Globus pallidus (tissue), 1 donor: ENCODE data around the gene C6orf58.
"Not testable (repeated sequence)": the region's sequence is repeated elsewhere in the genome, so short reads cannot be mapped to it uniquely, and the experiment has no call there.

Experiments
- DNase-seq: peaks from one replicate; pipeline ENCODE4 v3.0.0-alpha.2; 2015; ENCODE audit warnings: low spot score

C6orf58 gene

DNA sequence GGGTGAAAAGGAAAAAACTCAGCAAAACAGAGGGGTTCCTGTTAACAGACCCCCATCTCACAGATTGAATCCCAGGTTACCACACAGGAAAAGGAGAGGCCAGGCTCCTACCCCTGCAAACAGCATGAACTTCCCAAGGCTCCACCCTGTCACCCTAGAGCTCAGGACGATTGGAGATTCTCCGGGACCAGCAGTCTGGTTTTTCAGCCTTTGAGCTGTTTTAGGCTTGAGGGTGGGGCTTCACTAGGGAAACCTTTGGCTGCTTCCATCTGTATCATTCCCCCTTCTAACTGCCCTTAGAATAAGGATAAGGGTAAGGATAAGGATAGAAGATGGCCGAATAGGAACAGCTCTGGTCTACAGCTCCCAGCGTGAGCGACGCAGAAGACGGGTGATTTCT, 16.0 kb downstream of the C6orf58 start:
- no peak for DNase-seq

DNA sequence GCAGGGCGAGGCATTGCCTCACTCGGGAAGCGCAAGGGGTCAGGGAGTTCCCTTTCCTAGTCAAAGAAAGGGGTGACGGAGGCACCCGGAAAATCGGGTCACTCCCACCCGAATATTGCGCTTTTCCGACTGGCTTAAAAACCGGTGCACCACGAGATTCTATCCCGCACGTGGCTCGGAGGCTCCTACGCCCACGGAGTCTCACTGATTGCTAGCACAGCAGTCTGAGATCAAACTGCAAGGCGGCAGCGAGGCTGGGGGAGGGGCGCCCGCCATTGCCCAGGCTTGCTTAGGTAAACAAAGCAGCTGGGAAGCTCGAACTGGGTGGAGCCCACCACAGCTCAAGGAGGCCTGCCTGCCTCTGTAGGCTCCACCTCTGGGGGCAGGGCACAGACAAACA, 16.5 kb downstream of the C6orf58 start:
- not testable (repeated sequence) for DNase-seq

DNA sequence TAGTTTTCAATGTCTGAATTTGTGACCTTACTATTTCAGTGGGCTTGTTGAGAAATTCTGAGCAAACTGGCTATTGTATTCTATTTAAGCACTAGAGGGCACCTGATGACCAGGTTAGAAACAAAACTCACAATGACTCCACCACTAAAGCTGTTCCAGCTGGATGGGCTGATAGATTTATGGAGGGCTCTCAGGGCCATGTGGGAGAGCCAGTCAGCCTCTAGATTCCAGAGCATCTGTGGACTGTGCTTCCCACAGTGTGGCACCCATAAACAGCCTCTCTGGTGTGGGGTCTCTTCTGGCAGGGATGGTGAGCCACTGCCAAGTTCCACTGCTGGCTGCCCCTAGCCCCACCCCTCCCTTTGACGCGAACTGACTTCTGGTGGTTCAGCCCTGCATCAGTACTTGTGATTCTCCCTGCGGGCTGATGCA, 29.2 kb downstream of the C6orf58 start:
- no peak for DNase-seq

DNA sequence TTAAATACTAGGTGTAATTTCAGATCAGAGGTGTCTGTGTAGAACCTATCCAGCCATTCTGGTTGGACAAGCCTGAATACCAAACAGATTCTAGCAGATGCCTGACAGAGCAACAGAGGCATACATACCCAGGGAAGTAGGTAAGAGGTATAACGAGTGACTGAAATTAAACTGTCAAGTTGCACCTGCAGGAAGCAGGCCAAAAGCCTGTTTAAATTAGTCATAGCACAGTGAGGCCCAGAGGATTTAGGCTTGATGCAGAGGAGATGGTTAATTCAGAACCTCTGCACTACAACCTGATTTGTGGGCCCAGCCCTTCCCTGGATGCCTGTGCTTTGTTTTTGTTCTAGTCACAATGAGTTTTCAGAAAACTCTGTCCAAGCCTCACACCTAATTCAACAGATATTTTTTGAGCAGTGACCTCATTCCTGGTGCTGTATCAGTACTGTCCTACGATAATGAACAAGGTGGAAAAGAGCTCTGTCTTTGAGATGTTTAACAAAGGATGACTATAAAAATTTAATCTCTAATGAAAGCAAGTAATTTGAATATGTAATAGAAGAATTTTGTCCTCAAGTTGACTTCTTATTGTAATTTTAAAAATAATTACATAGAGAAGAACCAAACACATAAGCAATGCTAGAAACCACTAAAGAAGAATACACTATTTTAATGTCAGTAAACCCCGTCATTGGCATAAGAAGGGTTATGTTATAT, 31.7 kb downstream of the C6orf58 start:
- DNase-seq, result no peak

DNA sequence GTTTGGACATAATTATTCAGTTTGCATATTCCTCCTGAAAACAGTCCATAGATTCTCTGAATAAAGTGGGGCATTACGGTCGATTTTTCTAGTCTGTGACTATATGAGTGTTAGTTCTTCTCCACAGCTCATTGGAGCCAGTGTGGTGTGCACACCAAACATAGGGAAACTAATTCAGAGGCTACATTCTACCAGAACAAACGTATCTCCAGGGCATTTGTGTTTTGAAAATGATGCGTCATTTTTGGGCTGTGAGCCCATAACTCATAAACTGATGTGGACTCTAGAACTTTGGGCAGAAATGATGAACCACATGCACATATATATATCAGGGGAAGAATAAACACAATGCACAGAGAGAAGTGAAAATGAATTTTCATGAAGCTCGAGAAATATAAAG, 41.8 kb downstream of the C6orf58 start:
- DNase-seq, result no peak

DNA sequence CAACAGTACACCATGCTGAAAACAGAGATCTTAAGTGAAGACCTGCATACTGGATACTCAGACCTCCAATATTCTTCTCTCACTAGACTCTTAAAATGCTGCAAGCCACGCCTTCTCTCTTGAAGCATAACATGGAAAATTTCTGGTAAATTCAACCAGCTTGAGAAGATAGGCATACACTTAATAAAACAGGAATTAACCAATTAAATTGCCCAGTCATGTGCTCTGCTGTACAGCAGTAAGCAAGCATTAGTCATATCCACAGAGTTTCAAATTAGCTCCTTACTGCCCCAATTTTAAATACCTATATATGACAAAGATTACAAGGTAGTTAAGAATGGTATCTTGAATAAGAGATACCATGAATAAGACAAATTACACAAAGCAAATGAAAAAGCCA, 53.8 kb downstream of the C6orf58 start:
- no peak for DNase-seq

DNA sequence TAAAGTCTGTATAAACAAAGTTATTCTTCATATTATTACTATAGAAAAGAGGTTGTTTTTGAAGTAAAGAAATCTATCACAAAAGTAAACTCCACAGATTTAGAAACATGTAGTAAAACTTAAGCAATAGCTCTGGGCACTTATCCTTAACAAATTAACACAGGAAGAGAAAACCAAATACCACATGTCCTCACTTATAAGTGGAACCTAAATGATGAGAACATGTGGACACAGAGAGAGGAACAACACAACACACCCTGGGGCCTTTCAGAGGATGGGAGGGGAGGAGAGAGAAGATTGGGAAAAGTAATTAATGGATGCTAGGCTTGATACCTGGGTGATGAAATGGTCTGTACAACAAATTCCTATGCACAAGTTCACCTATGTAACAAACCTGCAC, 57.2 kb downstream of the C6orf58 start:
- no peak for DNase-seq

DNA sequence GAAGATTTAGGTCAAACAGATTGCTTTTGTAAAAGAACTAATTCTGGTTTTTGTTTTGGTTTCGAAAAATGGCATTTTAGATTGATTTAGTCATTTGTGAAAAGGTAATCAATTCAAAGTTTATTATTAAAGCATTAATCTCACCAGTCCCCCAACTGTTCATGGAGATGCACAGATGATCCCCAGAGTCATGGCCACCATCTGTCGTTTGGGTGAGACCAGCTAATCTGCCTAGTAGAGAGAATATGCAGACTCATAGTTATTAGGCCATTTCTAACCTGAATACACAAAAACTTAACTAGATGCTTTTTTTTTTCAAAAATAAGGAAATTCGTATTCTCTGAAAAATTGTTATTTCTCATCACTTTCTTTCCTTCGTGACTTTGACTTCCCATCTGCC, 58.1 kb downstream of the C6orf58 start:
- DNase-seq, result no peak

DNA sequence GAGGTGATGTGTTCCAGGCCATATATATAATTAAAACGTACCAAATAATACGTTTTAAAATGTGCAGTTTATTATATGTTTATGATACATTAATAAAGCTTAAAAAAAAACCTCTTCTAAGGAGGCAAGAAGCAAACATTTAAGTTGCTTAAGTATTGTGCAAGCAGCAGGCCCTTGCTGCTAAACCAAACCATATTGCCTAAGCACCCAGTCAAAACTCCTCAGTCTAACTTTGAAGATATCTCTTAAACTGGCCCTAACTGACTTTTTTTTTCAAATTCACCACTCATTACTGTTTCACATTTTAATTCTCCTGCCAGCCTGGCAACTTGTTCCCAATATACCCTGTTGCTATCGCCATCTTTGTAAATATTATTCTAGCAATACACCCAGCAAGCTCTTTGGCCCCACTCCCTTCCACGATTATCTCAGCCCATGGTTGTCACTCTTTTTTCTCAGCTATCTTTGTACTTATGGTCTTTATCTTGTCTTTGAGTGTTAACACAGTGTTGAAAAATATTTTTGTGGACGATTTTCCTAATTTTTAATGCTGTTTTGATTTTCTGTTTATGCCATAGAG, 60.9 kb downstream of the C6orf58 start:
- DNase-seq, result no peak
